Hematopoietic multipotent progenitor cell treated with erythropoietin and hydrocortisone succinate and interleukin-3 and kit ligand, for 8 days (in vitro differentiated cells): ENCODE measurements around the gene MROH8.

Source experiments
- DNase-seq: peaks from one replicate; pipeline ENCODE4 v3.0.0-alpha.2; 2015

MROH8 gene

DNA sequence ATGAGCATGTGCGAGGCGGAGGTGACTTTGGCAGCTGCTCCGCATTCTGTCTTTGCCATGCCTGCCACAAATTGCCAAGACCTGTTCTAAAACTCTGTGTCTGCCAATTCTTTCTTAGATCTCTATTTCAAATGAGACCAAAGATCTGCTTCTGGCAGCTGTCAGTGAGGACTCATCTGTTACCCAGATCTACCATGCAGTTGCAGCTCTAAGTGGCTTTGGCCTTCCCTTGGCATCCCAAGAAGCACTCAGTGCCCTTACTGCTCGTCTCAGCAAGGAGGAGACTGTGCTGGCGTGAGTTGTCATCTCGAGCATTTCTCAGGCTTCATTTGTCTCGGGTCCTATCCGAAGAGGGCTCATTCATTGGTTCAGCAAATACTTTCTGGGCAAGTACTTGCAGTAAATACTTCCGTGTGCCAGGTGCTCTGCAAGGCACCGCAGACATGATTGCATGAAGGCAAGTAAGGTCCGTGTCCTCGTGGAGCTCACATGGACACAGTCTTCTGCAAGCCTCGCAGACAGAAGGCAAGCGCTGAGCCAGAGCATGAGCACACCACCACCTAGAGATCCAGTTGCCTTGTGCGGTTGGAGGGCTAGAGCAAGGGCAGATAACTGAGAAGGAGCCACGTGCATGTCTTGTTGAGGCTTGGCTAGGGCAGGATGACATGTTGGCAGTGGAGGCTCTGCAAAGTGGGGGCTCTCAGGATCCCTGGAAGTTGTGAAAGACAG is 19.7 kb upstream of the MROH8 start:
- DNase-seq, result no peak

DNA sequence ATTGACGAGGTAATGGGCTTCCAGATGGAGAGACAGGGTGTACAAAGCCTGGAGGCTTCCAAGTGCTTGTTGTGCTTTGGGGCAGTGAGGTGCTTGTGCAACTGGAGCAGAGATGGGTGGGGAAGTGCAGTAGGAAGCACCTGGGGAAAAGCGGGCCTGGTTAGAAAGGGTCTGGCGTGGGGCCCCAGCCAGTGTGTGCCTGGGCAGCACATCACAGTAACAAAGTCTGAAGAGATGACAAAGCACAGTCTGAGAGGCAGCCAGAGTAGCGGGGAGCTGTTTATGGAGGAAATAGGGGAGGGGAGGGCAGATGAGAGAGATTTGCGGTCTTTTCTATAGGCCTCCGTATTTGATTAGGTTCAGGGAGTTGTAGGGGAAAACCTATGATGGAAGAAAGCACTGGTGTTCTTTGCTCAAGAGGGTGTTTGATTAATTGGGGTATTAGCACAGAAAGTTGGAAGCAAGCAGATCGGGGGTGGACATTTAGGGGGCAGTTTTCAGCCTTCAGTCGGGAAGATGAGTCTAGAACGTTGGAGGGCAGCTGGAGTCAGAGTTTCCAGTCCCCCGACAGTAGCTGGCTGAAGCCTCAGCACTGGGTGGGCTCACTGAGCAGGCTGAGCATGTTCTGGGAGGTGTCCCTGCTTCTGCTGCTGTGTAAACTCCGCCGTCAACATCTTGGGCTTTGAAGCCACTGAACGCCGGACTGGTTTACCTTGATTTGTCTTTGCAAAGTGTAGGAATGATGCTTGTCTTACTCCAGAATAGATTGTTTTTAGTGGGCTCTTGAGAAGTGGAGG is 15.5 kb upstream of the MROH8 start:
- no peak for DNase-seq

DNA sequence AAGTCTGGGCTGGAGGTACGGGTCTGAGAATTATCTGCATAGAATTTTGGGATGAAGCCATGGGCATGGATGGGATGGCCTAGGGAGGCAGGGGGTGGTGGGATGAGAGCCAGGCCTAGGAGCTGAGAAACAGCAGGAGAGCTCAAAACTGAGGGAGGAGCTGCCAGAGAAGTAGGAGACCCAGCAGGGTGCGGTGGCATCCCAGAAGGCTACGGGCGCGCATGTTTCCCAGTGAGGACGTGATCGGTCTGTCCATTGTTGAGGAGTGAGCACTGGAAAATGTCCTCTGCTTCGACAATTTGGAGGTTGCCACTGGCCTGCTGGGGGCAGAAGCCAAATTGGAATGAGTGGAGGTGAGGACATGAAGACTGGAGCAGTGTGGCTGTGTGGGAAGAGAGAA is 14.5 kb upstream of the MROH8 start:
- no peak for DNase-seq

DNA sequence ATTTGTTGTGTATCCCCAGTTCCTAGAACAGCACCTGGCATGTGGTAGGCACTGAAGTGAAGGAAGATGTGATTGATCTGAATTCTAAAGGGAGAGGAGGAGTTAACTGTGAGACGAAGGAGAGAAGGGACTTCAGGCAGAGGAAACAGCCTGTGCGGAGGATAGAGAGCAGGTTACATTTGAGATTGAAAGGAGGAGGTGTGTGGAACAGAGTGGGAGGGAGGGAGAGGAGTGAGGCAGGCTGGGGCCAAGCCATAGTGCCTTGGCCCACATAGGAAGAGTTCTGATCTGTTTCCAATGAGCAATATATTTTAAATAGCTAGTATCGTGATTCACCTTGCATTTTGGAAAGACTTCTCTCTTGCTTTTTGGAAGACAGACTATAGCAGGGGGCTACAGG is 13.9 kb upstream of the MROH8 start:
- DNase-seq, result no peak

DNA sequence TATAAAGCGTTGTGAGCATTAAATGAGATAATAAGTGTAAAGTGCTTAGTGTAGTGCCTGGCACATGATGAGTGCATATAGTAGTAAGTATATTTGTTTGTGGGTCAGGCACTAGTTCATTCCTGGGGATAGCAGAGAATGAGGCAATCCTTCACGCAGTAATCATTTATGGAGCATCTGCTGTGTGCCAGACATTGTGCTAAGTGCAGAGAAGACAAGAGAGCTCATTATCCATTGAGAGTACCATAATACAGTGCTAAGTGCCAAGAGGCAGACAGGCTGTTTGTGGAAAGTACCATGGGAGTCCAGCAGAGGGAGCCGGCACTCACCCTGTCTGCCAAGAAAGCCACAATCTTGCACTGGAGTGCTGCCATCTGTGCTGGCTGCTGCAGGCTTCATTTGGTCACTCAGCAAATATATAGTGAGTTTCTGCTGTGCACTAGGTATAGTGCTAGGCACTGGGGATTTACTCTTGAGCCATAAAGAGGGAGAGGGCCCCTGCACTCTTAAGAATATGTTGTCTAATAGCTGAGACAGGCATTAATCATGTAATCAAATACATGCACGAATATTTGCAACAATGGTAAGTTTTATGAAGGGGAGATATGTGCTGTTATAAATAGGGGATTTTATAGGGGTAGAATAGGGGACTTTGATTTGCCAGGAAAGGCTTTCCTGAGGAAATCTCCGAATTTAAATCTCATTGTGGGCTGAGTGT is 12.9 kb upstream of the MROH8 start:
- DNase-seq, result peak; percentile 92

DNA sequence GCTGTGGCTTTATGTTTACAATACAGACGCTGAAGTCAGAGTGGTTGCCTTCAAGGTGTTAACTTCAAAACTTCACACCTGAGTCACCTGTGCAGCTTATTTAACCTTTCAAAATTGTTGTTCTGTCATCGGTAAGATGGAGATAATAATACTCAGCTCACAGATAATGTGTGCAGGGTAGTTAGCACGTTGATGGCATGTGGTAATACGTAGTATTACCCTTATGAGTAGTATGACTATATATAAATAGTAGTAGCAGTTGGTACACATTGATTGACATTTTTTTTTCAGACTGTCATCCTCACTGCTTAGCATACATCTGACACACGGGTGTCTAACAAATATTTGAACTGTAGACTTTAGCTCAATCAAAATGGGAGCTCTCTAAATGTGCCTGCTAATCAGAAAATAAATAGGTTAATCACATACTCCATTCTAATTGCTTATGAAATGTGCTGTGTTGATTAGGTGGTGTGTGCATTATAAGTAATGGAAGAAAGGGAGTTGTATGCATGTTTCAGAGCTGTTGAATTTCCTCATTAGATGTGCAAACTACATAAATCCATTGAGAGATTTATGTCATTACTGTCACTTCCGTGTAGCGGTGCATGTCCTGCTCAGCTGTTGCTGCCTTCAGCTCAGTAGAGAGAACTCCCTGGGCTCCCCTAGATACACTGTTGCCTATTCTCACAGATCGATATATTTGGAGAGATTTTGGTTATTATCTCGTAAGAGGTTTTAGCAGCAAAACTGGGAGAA is 11.2 kb upstream of the MROH8 start:
- no peak for DNase-seq

DNA sequence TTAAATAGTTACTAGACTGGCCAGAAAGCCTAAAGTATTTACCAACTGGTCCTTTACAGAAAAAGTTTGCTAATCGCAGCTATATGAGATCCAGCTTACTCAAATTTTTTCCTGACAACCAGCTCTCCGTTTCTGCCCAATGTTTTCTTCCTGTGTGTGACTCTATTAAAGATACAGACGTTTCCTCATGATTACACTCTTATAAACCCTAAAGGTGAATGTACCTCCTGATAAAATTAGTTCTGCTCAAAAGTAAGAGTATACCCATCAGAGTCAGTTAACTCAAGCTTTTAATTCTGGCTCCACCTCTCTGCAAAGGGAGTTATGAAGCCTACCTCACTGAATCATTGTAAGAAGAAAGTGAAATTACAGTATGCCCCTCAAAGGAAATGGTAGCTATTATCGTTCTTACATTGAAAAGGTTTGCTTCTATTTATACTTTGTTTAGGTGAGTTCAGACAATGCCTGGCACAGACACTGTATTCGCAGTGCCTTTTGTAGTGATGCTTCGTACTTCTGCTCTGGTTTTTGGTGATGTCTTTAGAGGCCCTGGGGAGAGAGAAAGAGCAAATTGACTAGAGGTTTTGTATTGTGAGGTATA is 10.2 kb upstream of the MROH8 start:
- DNase-seq, result peak; percentile 5

DNA sequence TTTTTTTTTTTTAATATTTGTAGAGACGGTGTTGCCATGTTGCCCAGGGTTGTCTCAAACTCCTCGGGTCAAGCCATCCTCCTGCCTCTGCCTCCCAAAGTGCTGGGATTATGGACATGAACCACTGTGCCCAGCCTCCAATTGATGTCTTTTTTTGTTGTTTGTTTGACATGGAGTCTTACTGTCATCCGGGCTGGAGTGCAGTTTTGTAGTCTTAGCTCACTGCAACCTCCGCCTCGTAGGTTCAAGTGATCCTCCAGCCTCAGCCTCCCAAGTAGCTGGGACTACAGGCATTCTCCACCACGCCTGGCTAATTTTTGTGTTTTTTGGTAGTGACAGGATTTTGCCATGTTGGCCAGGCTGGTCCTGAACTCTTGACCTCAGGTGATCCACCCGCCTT is 9.4 kb upstream of the MROH8 start:
- DNase-seq, result no peak

DNA sequence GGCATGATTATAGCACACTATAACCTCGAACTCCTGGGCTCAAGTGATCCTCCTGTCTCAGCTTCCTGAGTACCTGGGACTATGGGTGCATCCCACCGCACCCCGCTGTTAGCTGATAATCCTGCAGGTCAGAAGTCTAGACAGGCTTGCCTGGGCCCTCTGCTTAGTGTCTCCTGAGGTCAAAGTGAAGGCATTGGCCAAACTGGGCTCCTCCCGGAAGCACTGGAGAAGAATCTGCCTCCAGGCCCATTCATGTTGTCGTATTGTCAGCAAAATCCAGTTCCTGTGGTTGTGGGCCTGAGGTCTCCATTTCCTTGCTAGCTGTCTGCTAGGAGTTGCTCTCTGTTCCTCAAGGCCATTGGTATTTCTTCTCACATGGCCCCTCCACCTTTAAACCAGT is 6.3 kb upstream of the MROH8 start:
- DNase-seq, result no peak

DNA sequence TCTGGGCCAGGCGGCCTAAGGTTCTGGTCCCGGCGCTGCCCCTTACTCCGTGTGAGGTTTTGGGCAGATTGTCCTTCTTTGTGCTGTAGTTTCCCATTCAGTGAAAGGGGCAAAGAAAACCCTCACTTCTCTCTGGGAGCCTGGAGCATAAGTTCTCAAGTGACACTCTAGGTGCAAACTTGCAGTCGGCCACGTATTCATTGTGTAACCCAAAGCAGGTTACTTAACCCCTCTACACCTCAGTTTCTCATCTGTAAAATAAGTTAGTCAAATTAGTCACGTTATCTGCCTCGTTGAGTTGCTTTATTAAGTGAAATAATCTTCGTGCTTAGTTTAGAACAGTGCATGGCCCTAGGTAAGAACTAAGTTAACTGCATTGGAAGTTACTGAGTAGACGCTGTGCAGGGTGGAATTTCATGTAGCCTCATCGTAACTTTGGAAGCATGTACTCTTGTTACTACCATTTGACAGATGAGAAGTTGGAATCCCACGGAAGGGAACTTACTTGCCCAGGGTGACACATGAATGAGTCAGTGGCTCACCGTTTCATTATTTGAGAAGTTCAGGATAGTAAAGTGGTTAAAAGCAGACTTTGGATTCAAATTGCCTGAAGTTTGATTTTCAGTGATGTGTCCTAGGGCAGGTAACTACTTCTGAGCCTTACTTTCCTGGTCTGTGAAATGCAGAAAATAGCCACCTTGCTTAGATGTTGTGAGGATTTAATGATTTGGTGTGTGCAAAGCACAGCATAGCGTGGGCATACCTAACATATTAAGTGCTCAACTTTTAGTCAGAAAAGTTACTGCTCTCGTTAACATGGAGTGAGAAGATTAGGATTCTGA is 556 bp upstream of the MROH8 start:
- peak; percentile 46 for DNase-seq

DNA sequence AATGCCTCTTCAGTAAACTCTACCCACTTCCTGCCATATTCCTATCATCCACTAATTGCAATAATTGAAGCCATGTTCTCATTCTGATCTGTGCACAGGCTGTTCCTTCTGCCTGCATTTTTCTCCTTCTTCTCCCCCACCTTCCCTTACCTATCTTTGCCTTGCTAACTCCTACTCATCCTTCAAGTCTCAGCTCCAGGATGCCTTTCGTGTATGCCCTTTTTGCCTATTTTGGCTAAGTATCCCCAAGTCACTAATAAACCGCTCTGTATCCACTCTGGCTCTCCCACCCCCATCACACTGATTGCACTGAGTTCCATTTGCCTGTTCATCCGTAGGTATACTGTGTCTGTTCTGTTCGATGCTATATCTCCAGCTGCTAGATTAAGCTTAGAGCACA is 6.5 kb downstream of the MROH8 start:
- DNase-seq, result no peak

DNA sequence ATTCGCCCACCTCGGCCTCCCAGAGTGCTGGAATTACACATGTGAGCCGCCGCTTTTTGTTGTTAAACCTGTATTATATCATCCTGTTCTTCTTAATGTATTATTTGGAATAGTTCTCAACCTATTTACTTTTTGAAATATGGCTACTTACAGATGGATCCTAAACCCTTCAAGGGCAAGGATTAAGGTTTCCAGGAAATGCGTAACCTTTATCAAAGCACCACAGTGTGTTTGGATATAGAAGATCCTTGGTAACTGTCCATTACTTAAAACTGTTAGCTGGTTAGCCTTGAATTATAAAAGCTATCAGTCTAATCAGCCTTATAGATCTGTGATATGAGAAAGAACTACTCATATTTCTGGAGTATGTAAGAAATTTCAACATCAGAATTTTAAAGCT is 12.5 kb downstream of the MROH8 start:
- no peak for DNase-seq

DNA sequence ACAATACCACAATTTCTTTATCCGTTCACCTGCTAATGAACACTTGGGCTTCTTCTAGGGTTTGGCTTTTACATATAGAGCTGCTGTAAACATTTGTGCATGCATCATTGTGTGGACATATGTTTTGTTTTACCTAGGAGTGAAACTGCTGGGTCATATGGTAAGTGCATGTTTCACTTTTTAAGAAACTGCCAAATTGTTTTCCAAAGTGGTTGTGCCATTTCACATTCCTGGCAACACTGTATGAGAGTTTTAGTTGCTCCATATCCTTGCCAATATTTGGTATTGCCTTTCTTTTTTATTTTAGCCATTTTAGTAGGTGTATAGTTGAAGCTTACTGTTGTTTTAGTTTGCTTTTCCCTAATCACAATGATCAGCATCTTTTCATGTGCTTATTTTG is 14.3 kb downstream of the MROH8 start:
- DNase-seq, result no peak

DNA sequence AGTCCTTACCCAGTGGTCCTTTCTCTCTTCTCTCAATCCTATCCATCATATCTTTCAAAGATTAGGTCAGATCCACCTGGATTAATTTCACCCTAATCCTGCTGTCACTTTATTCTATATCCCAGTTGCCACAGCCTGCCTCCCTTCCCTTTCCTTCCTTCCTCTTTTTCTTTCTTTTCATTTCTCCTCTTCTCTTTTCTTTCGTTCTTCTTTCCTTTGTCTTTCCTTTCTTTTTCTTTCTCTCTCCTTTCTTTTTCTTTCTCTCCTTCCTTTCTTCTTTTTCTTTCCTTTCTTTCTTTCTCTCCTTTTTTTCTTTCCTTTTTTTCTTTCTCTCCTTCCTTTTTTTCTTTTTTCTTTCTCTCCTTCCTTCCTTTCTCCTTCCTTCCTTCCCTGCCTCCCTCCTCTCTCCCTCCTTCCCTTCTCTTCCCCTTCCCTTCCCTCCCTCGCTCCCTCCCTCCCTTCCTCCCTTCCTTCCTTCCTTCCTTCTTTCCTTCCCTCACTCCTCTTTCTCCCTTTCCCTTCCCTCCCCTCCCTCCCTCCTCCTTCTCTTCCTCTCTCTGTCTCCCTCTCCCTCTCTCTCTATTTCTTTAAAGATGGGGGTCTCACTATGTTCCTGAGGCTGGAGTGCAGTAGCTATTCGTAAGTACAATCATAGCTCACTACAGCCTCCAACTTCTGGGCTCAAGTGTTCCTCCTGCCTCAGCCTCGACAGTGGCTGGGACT is 15.4 kb downstream of the MROH8 start:
- DNase-seq, result no peak

DNA sequence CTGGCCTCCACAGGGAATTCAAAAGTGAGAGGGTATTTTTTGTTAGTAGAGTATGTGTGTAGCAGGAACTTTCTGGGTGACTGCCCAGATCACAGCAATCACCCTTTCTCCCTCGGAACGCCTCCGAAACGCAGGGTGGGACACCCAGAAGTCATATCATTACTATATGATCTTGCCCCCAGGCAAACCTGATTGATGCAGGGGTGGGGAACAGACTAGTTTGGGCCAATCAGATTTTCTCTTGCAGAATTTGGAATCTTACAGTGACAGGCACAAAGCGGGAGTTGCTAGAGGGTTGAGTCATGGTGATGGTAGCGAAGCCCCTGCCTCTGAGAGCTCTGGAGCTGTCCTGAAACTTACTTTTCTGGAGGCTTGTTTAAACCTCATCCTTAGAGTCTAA is 16.7 kb downstream of the MROH8 start:
- DNase-seq, result no peak

DNA sequence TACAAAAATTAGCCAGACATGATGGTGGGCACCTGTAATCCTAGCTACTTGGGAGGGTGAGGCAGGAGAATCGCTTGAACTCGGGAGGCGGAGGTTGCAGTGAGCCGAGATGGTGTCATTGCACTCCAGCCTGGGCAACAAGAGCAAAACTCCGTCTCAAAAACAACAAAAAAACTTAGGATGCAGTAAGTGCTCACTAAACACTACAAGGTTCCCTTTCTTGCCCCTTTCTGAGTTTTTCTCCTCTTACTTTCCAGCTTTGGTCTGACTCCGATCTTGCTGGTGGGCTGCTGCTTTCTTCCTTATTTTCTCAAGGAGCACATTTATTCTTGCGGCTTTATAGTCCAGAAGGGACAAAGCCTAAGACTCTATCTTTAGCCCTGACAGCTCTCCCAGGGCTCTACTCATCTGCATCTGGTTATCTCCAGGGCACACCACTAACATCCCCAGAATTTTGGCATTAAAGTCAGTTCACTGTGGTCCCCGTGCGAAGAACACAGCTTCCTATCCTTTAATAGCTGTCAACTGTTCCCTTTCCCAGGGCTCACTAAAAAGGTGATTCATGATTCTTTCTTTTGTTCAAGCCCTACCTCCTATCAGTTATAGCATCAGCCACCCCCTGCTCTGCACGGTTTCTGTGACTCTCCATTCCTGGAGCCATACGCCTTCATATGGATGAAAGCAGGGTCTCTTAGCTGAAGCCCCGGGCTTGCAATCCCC is 17.4 kb downstream of the MROH8 start:
- peak; percentile 47 for DNase-seq

DNA sequence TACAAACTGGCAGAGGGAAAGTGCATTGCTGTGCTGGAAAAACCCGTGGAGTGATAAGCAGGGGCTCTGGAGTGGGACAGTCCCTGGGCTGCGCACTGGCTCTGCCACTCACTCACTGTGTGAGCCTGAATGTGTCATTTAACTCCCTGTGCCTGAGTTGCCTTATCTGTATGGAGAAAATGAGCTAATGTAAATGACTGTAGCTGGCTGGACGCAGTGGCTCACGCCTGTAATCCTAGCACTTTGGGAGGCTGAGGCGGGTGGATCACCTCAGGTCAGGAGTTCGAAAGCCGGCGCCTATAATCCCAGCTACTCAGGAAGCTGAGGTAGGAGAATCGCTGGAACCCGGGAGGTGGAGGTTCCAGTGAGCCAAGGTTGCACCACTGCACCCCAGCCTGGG is 18.7 kb downstream of the MROH8 start:
- DNase-seq, result no peak

DNA sequence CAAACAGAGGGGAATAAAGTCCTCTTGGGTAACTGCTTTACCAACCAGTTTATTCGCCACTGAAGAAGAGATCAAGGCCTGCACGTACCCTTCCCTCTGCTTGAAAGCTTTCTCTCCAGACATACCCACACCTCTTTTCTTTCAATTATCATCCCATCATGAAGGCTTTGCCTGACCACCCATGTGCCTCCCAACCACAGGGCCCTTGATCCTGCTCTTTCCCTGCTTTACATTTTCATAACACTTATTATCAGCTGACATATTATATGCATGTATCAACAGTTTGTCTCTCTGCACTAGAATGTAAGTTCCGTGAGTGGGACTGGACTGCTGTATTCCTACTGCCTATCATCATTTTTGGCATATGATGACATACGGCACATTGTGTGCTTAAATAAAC is 21.1 kb downstream of the MROH8 start:
- DNase-seq, result no peak

DNA sequence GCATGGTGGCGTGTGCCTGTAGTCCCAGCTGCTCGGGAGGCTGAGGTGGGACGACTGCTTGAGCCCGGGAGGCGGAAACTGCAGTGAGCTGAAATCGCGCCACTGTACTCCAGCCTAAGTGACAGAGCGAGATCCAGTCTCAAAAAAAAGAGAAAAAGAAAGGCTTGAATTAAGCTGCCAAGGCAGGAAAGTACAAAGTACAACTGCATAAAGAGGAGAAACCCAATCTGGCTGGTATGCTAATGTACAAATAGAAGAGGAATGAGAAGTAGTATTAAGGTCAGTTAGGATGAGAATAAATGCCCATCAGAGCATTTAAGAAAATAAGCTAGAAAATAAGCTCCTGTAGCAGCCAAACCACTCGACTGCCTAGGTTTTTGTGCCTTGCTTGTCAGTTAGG is 23.4 kb downstream of the MROH8 start:
- DNase-seq, result no peak

DNA sequence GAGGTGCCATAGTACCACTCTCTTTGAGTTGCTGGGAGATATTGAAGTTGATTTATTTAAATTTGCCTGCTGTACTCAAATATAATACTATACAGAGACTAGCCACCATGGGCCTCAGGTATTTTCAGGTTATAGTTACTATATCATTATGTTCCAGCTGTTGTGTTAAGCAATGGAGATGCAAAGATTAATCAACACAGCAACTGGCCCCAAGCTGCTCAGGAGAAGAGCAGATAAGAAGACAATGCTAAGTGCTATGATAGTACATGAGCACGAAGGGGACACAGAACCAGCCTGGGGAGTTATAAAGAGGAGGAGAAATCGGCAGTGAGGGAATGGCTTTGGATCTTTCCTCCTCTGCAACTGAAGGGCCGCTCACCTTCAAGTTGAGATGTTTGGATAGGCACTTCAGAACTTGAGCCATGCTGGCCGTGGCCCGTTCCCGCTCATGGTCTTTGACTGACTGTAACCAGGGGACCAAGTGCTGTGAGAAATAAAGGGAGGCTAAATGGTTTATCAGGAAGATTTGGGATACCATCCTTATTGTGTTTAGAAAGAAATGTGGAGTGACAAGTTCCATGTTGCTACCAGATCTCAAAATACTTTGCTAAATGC is 24.6 kb downstream of the MROH8 start:
- peak; percentile 84 for DNase-seq
